Measurements from ENCODE around the gene ICAM4.
"Not testable (repeated sequence)": the region's sequence is repeated elsewhere in the genome, so short reads cannot be mapped to it uniquely, and the experiment has no call there.

ICAM4 gene, protein sequence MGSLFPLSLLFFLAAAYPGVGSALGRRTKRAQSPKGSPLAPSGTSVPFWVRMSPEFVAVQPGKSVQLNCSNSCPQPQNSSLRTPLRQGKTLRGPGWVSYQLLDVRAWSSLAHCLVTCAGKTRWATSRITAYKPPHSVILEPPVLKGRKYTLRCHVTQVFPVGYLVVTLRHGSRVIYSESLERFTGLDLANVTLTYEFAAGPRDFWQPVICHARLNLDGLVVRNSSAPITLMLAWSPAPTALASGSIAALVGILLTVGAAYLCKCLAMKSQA

DNA sequence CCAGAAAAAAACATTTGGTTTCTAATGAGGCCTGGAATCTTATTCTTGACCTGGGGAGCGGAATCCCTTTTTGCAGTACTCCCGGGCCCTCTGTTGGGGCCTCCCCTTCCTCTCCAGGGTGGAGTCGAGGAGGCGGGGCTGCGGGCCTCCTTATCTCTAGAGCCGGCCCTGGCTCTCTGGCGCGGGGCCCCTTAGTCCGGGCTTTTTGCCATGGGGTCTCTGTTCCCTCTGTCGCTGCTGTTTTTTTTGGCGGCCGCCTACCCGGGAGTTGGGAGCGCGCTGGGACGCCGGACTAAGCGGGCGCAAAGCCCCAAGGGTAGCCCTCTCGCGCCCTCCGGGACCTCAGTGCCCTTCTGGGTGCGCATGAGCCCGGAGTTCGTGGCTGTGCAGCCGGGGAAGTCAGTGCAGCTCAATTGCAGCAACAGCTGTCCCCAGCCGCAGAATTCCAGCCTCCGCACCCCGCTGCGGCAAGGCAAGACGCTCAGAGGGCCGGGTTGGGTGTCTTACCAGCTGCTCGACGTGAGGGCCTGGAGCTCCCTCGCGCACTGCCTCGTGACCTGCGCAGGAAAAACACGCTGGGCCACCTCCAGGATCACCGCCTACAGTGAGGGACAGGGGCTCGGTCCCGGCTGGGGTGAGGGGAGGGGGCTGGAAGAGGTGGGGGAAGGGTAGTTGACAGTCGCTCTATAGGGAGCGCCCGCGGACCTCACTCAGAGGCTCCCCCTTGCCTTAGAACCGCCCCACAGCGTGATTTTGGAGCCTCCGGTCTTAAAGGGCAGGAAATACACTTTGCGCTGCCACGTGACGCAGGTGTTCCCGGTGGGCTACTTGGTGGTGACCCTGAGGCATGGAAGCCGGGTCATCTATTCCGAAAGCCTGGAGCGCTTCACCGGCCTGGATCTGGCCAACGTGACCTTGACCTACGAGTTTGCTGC lies at the start of gene ICAM4:
ICAM4 (plus strand) TSS at position 153 of the 935 bp plus-strand sequence; CDS start at position 211, 58 bp downstream.
- no peak for DNase-seq

DNA sequence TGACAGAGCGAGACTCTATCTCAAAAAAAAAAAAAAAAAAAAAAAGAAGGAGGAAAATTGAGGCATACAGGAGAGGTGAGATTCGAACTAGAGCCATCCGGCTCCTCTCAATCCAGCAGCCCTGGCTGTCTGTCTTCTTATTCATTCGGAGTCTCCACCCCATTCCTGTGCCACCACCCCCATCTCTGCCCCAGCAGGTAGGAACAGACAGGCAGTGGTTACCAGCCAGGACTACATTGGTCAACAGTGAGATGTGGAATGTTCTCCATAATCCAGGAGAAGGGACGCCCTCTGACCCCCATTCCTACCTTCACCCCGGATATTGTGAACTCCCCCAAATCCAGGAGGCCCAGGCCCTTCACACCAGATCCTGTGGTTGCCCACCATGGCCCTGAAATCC lies 49.1 kb upstream of the ICAM4 start:
- peak; percentile 10 for DNase-seq

DNA sequence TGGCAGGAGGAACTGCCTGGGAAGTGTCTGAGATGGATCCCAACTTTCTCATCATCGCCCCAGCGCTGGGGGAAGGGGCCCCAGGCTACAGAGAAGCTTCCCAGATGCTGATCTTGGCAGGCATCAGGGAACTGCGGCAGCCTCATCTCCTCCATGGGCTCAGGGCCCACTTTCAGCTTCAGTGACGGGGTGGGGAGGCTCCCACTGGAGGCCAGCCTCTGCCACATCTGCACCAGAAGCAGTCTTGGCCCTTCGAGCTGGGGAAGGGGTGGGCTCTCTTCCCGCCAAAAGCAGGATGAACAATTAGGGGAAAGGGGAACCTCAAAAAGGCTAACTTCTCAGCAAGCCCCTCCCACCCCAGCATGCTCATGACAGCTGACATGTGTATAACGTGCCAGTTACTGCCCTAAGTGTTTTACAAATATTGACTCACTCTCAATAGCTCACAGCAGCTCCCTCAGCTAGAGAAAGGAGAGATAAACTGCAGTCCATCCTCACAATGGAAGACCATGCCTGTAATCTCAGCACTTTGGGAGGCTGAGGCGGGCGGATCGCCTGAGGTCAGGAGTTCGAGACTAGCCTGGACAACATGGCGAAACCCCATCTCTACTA lies 48.5 kb upstream of the ICAM4 start:
- peak; percentile 91 for DNase-seq

DNA sequence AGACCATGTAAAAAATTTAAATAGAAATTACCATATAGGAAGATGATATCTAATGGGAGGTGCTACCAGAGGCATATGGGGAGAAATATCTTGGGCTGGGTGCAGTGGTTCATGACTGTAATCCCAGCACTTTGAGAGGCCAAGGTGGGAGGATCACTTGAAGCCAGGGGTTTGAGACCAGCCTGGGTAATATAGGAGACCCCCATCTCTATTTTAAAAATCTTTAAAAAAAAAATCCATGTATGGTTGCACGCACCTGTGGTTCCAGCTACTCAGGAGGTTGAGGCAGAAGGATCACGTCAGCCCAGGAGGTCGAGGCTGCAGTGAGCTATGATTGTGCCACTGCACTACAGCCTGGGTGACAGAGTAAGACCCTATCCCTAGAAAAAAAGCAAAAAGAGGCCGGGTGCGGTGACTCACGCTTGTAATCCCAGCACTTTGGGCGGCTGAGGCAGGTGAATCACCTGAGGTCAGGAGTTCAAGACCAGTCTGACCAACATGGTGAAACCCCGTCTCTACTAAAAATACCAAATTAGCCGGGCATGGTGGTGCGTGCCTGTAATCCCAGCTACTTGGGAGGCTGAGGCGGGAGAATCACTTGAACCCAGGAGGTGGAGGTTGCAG lies 44.8 kb upstream of the ICAM4 start:
- not testable (repeated sequence) for DNase-seq

DNA sequence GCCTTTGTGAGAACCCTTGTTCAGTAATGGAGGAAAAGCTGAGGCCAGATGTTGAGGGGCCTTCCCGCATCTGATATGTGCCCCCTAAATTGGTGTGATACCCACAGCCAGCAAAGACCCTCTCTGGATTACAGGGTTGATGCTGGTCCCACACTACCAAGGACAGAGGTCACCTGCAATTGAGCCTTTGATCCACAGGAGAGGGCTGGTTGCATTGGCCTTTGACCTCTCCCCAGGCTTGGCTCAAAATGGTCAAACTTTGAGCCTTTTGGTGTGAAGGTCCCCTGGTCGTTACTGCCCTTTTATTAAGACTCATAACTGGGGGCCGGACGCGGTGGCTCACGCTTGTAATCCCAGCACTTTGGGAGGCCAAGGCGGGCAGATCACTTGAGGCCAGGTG lies 43.1 kb upstream of the ICAM4 start:
- DNase-seq: no peak

DNA sequence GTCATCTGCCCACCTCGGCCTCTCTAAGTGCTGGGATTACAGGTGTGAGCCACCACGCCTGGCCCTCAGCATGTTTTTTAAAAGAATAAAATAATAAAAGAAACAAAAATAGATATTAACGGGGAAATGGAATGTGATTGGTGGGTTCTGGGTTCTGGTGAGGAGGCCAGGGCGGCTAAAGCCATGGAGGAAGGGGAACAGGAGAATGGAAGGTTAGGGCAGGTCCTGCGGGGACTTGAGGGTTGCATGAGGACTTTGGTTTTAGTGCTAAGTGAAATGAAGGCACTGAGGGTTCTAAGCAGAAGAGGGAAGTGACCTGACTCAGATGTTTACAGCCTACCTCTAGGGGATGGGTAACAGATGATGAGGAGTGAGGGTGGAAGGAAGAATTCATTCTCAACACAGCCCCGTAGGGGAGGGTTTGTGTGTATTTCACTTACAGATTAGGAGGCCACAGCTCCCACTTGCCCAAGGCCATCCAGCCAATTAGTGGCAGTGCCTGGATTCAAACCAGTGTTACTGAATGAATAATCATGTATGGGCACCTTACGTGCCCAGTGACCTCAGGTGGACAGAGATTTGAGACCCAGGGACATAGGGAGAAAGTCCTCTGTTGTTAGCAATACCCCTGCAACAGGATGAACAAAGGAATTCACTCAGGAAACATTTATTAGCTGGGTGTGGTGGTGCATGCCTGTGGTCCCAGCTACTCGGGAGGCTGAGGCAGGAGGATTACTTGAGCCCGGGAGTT lies 41.4 kb upstream of the ICAM4 start:
- DNase-seq: no peak

DNA sequence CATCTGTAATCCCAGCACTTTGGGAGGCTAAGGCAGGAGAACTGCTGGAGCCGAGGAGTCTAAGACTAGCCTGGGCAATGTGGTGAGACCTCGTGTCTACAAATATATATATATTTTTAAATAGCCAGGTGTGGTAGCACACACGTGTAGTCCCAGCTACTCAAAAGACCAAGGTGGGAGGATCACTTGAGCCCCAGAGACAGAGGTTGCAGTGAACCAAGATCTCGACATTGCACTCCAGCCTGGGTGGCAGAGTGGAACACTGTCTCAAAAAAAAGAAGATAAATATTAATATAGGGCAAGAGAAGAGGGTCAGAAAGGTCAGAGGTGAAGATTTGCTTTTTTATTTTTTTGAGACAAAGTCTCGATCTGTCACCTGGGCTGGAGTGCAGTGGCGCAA lies 40.2 kb upstream of the ICAM4 start:
- no peak for DNase-seq

DNA sequence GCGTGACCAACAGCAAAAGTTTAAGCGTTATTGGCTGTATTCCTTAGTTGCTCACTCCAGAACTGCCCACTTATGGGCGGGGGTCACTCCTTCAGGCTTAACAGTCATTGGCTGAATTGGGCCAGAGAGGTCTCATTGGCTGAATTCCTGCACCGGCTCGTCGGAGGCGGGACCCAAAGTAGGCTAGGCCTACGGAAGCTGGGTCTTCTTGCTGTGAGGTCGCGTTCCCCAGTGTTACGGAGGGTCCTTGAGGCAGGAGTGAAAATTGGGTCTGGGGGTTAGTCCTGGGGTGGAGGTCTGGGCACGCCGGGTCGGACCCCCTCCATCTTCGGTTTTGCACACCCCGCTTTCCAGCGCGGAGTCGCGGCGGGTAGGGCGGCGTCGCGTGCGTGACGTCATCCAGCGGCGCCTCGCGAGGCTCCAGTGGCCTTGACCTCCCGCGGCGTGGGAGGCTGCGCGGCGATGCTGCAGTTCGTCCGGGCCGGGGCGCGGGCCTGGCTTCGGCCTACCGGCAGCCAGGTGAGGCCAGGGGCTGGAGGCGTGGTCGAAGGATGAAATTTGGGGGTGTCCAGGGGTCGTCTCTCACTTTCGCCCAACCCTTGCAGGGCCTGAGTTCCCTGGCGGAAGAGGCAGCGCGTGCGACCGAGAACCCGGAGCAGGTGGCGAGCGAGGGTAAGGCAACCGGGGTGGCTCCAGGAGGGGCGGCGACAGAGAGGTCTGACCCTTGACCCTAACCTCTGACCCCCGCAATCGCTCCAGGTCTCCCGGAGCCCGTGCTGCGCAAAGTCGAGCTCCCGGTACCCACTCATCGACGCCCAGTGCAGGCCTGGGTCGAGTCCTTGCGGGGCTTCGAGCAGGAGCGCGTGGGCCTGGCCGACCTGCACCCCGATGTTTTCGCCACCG lies 34.7 kb upstream of the ICAM4 start, which contains the start of gene MRPL4:
MRPL4 (plus strand) TSS at position 423 of the 903 bp plus-strand sequence; CDS start at position 463, 40 bp downstream.
- DNase-seq: peak; percentile 99

DNA sequence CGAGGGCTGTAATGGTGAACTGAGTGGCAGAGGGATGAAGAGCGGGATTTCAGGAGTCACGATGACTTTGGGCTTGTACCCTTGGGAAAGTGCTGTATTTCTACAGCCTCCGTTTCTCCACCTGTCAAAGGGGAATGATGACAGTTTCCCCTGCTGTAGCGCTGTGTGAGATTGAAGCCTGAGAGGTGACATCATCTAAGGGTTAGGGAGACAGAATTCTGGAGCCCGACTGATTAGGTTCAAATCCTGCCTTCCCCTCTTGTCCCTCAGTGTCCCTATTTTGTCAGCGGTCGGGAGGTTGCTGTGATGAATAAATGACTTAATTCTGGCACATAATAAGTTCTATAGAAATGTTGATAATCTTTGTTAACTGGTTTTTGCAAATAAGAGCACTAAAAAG lies 34.0 kb upstream of the ICAM4 start:
- no peak for DNase-seq

DNA sequence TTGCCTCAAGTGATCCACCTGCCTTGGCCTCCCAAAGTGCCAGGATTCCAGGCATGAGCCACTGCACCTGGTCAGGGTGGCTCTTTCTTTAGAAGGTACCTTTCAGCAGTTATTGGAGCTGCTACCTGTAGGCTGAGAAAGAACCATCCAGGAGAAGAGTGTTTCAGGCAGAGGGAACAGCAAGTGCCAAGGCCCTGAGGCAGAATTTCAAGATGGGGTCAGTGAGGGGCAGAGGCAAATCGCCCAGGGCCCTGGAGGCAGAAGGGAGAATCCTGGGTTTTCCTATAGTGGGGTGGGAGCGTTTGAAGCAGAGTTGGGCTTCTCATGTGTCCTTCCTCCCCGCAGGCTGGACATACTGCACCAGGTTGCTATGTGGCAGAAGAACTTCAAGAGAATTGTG lies 32.5 kb upstream of the ICAM4 start:
- DNase-seq: no peak

DNA sequence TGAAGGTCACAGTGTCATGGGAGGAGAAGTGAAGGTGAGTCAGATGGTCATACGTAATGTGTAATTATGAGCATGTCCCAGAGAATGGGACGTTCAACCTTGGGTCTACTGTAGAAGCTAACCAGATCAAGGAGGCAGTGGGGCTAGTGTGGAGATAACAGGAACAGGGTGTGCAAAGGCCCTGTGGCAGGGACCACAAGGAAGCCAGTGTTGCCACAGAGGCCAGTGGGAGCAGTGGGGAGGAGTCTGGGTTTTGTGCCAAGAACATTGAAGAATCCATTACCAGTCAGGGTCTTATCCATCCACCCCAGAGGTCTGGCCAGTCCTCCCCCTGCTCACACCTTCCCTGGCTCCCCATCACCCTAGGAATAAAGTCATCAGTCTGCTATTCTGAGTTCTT lies 31.4 kb upstream of the ICAM4 start:
- no peak for DNase-seq

DNA sequence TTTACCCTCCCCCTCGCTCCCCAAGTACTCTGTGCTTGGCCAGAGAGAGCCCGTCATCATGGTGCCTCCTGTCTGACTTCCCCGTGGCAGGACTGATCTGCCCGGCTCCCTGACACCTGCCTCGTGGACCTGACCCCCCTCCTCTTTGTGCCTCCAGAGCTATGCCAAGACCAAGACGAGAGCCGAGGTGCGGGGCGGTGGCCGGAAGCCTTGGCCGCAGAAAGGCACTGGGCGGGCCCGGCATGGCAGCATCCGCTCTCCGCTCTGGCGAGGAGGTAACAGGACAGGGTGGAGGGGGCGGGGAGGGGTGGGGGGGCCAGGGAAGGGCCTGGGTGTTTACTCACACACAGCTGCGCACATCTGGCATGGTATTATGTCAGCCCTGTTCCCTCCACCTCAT lies 30.2 kb upstream of the ICAM4 start:
- DNase-seq: no peak

DNA sequence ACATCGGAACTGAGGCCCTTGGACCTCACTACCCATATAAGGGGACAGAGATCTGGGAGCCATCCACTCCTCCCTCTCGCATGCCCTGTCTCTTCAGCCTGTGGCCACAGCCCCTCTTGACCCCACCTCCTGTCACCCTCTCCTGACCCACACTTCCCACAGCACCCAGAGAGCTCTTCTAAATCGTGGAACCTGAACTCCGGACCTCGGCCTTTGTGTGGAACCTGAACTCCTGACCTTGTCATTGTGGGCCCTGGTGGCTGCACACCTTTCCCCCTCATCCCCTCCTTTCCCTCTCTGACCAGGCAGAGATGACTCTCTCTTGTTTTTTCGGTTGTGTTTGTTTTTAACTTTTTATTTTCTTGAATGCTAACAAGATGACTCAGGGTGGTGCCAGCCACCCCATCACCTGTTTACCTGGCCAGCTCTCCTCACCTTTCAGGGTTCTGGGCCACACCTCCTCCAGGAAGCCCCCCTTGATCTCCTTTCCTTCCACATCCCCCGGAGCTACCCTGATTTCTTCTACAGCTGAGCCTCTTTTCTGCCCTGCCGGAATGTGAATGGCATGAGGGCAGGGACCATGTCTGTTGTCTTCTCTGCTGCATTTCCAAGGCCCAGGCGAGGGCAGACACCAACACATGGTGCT lies 29.7 kb upstream of the ICAM4 start:
- DNase-seq: no peak

DNA sequence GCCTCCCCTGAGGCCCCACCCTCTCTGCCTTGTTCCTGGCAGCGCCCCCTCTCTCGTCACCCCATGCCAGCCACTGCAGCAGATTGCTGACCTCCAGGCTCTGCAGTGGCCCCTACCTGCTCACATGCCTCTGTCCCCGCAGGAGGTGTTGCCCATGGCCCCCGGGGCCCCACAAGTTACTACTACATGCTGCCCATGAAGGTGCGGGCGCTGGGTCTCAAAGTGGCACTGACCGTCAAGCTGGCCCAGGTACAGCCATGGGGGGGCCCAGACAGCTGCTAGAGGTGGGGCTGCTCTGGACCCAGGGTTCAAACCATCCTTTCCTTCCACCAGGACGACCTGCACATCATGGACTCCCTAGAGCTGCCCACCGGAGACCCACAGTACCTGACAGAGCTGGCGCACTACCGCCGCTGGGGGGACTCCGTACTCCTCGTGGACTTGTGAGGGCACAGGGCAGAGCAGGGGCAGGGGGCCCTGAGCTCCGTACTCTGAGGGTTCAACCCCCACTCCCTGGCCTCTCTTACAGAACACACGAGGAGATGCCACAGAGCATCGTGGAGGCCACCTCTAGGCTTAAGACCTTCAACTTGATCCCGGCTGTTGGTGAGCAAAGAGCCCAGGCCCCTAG lies 28.6 kb upstream of the ICAM4 start:
- no peak for DNase-seq

DNA sequence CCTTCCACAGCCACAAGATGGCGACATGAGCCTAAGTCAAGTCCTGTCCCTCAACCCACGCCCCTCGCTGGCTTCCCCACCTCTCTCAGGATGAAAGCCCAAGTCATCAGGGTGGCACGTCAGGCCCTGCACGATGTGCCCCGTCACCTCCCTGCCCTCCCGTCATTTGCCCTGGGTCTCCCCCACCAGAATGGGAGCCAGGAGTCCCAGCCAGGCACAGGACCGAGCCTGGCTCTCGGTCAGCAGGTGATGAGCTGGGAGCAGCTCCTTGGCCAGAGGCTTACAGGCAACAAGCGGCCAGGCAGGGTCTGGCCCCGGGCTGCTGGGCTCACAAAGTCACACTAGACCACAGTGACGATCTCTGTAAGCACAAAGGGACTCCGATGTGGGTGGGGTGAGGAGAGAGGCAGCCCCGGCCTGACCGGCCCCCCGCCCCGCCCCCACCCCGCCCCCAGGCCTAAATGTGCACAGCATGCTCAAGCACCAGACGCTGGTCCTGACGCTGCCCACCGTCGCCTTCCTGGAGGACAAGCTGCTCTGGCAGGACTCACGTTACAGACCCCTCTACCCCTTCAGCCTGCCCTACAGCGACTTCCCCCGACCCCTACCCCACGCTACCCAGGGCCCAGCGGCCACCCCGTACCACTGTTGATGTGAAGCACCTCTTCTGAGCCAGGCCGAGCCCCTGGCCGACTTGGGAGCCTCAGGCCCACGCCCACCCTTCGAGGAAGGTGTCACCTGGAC lies 27.4 kb upstream of the ICAM4 start:
- DNase-seq: peak; percentile 72

DNA sequence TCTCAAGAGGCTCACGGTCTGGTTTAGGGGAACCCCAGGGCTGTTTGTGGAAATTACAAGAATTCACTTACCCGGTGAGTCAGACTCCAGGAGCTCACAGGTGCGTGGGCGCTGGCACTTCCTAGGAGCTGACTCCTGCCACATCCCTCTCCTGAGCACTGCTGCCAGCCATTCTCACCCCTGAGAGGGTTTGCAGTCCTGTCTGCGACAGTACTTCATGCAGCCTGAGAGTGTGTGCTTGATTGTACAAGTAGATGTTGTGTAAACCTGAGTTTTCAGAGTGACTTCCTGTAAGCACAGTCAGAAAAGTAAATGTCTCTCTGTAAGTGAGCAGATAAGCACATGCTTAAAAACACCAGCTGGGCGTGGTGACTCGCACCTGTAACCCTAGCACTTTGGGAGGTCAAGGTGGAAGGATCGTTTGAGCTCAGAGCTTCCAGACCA lies 26.6 kb upstream of the ICAM4 start:
- DNase-seq: no peak

DNA sequence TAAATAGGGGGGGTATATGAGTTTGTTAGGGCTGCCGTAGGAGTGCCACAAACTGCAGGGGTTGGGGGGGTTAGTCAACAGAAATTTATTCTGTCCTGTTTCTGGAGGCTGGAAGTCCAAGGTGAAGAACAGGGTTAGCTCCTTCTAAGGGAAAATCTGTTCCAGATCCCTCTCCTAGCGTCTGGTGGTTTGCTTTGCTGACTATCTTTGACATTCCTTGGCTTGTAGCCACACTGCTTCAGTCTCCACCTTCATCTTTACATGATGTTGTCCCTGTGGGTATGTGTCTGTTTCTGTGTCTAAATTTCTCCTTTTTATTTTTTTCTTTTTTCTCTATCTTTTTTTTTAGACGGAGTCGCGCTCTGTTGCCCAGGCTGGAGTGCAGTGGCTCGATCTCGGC lies 24.0 kb upstream of the ICAM4 start:
- DNase-seq: no peak

DNA sequence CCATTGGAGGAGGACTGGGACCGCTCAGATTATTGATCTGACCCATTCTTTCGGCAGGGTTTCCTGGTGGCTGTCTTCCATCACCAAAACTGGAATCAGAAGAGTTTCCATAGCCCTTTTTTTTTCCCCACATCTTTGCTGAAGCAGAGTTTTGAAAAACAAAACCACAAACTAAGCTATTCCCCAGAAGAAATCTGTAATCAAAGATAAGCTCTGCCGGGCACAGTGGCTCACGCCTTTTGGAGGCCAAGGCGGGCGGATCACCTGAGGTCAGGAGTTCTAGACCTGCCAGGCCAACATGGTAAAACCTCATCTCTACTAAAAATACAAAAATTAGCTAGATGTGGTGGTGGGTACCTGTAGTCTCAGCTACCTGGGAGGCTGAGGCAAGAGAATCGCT lies 20.0 kb upstream of the ICAM4 start:
- no peak for DNase-seq

DNA sequence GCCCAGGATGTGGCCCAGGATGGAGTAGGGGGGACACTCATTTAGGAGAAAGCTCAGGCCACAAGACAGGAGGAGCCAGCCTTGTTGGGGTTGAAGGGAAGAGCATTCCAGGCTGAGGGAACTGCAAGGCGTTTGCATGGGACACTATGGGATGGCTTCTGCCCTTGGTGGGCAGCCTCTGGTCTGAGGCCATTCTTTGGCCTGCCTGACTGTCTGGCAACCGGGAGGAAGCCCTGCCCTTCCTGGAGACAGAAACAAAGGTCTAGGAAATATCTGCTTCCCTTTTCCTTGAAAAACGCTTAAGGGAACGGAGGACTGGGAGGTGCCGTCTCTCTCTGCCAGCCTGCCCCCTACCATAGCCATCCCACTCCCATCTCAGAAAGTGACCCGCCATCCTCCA lies 18.7 kb upstream of the ICAM4 start:
- no peak for DNase-seq
